LNCaP clone FGC (cell line): ENCODE results near the gene TIMM44.

Experiments
- DNase-seq: peaks from one replicate; pipeline ENCODE4 v3.0.0-alpha.2; 2011; ENCODE audit warnings: low read depth
- H3K4me3 ChIP-seq: 2 replicates; pipeline ENCODE4 v1.5.1; 2011; ENCODE audit warnings: mild to moderate bottlenecking, low read depth, low read length, control low read depth
- TF ChIP-seq, protein P1 (sequence below): IDR thresholded peaks from 2 replicates; pipeline ENCODE4 v1.5.1; 2012; ENCODE audit warnings: mild to moderate bottlenecking; ENCODE audit not compliant: control insufficient read depth, insufficient read depth; ENCODE audit errors: extremely low read depth

The TIMM44 gene

DNA sequence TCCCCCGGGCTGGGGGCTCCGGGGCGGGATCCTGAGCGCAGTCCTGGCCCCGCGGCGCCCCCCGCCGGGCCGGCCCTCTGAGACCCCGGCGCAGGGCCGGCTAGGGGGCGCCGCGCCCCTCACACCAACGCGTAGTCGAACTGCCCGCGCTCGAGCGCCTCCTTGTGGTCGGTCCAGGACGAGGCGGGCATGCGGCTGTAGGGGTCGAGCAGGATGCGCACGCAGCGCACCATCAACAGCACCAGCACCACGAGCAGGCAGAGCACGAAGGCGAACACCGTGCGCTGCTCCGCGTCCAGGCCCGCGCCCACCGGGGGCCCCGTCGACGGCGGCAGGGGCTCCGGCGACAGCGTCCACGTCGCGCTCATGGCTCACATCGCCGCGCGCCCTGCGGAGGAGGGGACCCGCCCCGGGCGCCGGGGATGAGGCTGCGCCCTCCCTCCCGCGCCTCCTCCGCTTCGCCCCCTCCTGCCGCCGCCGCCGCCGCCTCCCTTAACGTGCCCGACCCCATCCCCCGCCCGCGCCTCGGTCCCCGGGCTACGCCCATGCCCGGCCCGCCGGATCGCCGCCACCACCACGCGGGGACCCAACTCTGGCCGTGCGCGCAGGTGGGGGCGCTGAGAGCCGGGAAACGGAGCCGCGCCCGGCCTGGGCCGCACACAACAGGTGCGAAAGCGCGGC is 18.2 kb downstream of the TIMM44 start:
- DNase-seq: no peak
- TF ChIP-seq, protein P1, sequence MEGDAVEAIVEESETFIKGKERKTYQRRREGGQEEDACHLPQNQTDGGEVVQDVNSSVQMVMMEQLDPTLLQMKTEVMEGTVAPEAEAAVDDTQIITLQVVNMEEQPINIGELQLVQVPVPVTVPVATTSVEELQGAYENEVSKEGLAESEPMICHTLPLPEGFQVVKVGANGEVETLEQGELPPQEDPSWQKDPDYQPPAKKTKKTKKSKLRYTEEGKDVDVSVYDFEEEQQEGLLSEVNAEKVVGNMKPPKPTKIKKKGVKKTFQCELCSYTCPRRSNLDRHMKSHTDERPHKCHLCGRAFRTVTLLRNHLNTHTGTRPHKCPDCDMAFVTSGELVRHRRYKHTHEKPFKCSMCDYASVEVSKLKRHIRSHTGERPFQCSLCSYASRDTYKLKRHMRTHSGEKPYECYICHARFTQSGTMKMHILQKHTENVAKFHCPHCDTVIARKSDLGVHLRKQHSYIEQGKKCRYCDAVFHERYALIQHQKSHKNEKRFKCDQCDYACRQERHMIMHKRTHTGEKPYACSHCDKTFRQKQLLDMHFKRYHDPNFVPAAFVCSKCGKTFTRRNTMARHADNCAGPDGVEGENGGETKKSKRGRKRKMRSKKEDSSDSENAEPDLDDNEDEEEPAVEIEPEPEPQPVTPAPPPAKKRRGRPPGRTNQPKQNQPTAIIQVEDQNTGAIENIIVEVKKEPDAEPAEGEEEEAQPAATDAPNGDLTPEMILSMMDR: peak; percentile 93
- H3K4me3 ChIP-seq: peak overlapping the region; percentile 41

DNA sequence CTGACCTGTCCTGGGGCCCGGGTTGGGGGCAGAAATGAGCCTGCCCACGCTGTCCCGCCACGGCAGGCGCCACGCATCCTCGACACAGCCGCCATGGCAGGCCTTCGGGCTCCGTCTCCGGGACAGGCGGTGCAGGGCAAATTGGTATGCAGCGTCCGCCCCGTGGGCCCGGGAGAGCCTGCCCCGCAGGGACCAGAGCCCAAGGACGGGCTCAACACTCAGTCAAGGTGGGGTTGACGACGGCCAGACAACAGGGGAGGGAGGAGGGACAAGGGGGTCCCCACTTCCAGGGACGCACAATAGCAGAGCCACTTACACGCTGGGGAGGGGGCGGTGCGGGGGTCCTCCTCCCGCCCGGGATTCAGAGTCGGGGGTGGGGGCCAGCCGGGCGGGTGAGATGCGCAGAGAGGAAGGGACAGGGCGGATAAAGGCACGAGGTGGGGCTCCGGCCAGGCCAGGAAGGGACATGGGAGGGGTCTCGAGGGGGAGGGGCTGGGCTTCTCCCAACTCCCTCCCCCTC is 18.8 kb downstream of the TIMM44 start:
- DNase-seq: no peak
- TF ChIP-seq, protein P1: no peak
- H3K4me3 ChIP-seq: peak overlapping the region; percentile 27; the same call in 1 of the 2 replicates

DNA sequence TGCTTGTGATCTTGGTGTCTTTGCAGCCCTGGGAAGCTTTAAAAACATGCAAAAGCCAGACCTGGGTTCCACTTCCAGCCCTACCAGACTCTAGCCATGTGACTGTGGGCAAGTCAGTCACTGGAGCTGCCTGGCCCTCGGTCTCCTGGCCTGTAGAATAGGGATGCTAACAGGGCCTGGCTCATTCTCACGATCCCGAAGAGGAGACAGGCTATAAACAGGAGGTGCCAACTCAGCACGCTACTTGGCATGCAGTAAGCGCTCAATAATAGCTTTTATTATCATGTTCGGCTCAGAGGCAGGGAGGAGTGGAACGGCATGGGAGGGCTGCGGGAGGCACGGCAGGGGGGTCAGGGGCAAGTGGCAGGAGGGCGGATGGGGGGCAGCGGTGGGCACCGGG is 19.2 kb downstream of the TIMM44 start:
- no peak overlapping the region for H3K4me3 ChIP-seq
- TF ChIP-seq, protein P1: no peak
- DNase-seq: no peak

DNA sequence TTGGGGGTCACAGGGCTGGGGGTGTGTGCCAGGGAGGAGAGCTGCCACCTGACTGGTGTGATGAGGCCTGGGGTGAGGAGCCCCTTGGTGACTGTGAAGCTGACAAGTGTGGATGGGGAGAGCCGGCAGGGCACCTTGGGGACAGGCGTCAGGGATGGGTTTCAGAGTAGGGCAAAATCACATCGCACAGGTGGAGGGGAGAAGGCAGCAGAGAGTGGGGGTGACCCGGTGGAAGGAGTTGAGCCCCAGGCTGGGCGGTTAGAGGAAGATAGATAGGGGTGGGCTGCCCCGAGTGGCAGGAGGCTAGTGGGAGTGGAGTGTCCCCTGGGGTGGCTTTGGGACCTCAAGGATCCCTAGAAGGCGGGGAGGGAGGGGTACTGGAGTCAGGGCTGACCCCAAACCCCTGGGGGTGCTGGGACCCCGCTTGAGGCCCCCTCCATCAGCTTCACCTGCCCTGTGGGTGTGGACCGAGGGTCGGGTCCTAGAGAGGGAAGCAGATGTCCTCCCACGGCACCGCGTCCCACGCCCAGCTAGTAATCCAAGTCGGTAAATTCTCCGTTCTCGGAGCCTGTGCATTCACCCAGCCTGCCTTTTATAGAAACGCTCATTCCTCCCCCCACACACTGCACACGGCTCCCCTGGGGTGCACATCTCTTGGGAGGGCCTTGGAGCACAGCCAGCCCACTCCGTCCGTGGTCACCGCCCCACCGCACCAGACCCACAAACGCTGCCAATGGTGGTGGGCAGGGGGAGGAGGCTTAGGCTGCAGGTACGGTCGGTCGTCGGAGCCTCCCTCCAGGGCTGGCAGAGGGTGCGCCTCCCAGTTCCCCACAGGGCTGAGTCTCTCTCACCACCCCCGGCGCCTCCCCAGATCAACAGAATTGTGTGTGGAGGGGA is 19.9 kb downstream of the TIMM44 start:
- H3K4me3 ChIP-seq: no peak overlapping the region
- TF ChIP-seq, protein P1: no peak
- no peak for DNase-seq

DNA sequence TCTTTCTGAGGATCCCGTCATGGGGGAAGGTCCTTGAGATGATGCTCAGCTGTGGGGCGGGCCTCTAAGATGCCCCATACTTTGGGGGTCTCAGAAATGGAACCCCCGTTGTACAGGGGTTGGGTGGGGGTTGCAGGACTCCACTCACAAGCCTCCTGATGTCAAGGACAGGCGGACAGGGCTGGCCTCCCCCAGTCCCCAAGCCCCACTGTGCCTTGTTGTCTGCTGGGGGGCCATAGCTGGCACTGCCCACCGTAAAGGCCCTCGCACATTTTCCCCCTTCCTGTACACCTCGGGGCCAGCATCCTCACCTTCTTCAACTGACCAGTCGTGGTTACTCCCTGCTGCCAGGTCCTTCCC is 20.6 kb downstream of the TIMM44 start:
- DNase-seq: no peak

DNA sequence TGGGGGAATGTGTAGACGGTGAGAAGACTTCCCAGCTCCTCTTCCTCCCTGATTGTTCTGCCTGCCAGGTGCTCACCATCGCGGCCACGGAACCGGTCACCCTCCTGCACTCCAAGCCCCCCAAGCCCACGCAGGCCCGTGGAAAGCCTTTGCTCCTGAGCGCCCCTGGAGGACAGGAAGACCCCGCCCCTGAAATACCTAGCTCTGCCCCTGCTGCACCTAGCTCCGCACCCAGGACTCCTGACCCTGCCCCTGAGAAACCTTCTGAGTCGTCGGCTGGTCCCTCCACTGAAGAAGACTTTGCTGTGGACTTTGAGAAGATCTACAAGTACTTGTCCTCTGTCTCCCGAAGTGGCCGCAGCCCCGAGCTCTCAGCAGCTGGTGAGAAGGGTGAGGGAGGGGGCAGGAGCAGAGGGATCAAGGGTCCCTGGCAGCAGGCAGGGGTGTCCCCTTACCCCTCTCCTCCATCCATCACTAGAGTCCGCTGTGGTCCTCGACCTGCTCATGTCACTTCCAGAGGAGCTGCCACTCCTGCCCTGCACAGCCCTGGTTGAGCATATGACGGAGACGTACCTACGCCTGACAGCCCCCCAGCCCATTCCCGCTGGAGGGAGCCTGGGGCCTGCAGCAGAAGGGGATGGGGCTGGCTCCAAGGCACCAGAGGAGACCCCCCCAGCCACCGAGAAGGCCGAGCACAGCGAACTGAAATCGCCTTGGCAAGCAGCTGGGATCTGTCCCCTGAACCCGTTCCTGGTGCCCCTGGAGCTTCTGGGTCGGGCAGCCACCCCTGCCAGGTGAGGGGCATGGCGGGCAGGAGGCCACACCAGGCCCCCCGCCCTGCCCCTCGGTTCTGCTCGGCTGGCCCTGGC is 21.3 kb downstream of the TIMM44 start:
- peak overlapping the region; percentile 77 for H3K4me3 ChIP-seq
- no peak for DNase-seq
- TF ChIP-seq, protein P1: no peak

More for the DNA sequence above, 20.6 kb downstream of the TIMM44 start:
- TF ChIP-seq, protein P1: no peak
- H3K4me3 ChIP-seq: no peak overlapping the region
